Measurements from ENCODE around the gene CCZ1. TPM values are rescaled to one million over a fixed set of nuclear protein-coding genes. Genes with fewer than 3 reads are reported as not detected.
"Not testable (repeated sequence)": the region's sequence is repeated elsewhere in the genome, so short reads cannot be mapped to it uniquely, and the experiment has no call there.

The CCZ1 gene
- total RNA-seq, 1 donor from 2014 or later, result 62.1 TPM

GRCh38 chr7:5867060-5867459 is 31.5 kb upstream of the CCZ1 start:
- H3K4me3 Mint-ChIP-seq (ENCODE audit: unreplicated experiment), result no peak overlapping the region
- H3K36me3 Mint-ChIP-seq (ENCODE audit: low read depth, unreplicated experiment), result no peaks in the 10 kb centered on the region
- TF ChIP-seq CTCF (IDR thresholded peaks at IDR 0.05; ENCODE audit: unreplicated experiment), result no peak
- H3K9me3 Mint-ChIP-seq (ENCODE audit: unreplicated experiment), result no peaks in the 10 kb centered on the region
- H3K4me1 Mint-ChIP-seq (ENCODE audit: unreplicated experiment), result no peaks in the 10 kb centered on the region
- no peaks in the 10 kb centered on the region for H3K27me3 Mint-ChIP-seq (ENCODE audit: unreplicated experiment)
- no peak overlapping the region for H3K27ac Mint-ChIP-seq (ENCODE audit: unreplicated experiment)
- DNase-seq (ENCODE audit: low spot score), result no peak

GRCh38 chr7:5868928-5869341 is 29.6 kb upstream of the CCZ1 start:
- H3K9me3 Mint-ChIP-seq (ENCODE audit: unreplicated experiment); DNase-seq (ENCODE audit: low spot score); H3K36me3 Mint-ChIP-seq (ENCODE audit: low read depth, unreplicated experiment); H3K4me1 Mint-ChIP-seq (ENCODE audit: unreplicated experiment); H3K27ac Mint-ChIP-seq (ENCODE audit: unreplicated experiment); H3K4me3 Mint-ChIP-seq (ENCODE audit: unreplicated experiment); H3K27me3 Mint-ChIP-seq (ENCODE audit: unreplicated experiment): not testable (repeated sequence)

- Mint-ChIP-seq H3K4me3 (ENCODE audit: unreplicated experiment) (no peak overlapping the region), H3K36me3 (ENCODE audit: low read depth, unreplicated experiment) (no peaks in the 10 kb centered on the region), H3K9me3 (ENCODE audit: unreplicated experiment) (no peaks in the 10 kb centered on the region), H3K27me3 (ENCODE audit: unreplicated experiment) (peaks cover under 1% of the 10 kb centered on the region), H3K27ac (ENCODE audit: unreplicated experiment) (no peak overlapping the region), H3K4me1 (ENCODE audit: unreplicated experiment) (no peaks in the 10 kb centered on the region)
- no peak for DNase-seq (ENCODE audit: low spot score)
- no peak for TF ChIP-seq CTCF (IDR thresholded peaks at IDR 0.05; ENCODE audit: unreplicated experiment)
Observed at GRCh38 chr7:5869691-5870090, 28.8 kb upstream of the CCZ1 start.

- DNase-seq (ENCODE audit: low spot score), result no peak
- no peaks in the 10 kb centered on the region for H3K9me3 Mint-ChIP-seq (ENCODE audit: unreplicated experiment)
- no peak overlapping the region for H3K27ac Mint-ChIP-seq (ENCODE audit: unreplicated experiment)
- no peaks in the 10 kb centered on the region for H3K36me3 Mint-ChIP-seq (ENCODE audit: low read depth, unreplicated experiment)
- no peak overlapping the region for H3K4me3 Mint-ChIP-seq (ENCODE audit: unreplicated experiment)
- H3K27me3 Mint-ChIP-seq (ENCODE audit: unreplicated experiment), result peaks cover 1% of the 10 kb centered on the region
- TF ChIP-seq CTCF (IDR thresholded peaks at IDR 0.05; ENCODE audit: unreplicated experiment), result no peak
- no peaks in the 10 kb centered on the region for H3K4me1 Mint-ChIP-seq (ENCODE audit: unreplicated experiment)
Observed at GRCh38 chr7:5870311-5870710, 28.2 kb upstream of the CCZ1 start.

- Mint-ChIP-seq H3K27ac (ENCODE audit: unreplicated experiment) (no peak overlapping the region), H3K4me1 (ENCODE audit: unreplicated experiment) (no peaks in the 10 kb centered on the region), H3K9me3 (ENCODE audit: unreplicated experiment) (no peaks in the 10 kb centered on the region), H3K27me3 (ENCODE audit: unreplicated experiment) (peaks cover 1% of the 10 kb centered on the region), H3K4me3 (ENCODE audit: unreplicated experiment) (no peak overlapping the region), H3K36me3 (ENCODE audit: low read depth, unreplicated experiment) (no peaks in the 10 kb centered on the region)
- no peak for TF ChIP-seq CTCF (IDR thresholded peaks at IDR 0.05; ENCODE audit: unreplicated experiment)
- DNase-seq (ENCODE audit: low spot score), result no peak
Observed at GRCh38 chr7:5872326-5872725, 26.2 kb upstream of the CCZ1 start.

GRCh38 chr7:5879591-5879990 is 18.9 kb upstream of the CCZ1 start:
- not testable (repeated sequence) for H3K27me3 Mint-ChIP-seq (ENCODE audit: unreplicated experiment); H3K4me1 Mint-ChIP-seq (ENCODE audit: unreplicated experiment); DNase-seq (ENCODE audit: low spot score); H3K4me3 Mint-ChIP-seq (ENCODE audit: unreplicated experiment); H3K27ac Mint-ChIP-seq (ENCODE audit: unreplicated experiment); H3K36me3 Mint-ChIP-seq (ENCODE audit: low read depth, unreplicated experiment); H3K9me3 Mint-ChIP-seq (ENCODE audit: unreplicated experiment)

GRCh38 chr7:5880106-5880505 is 18.4 kb upstream of the CCZ1 start:
- not testable (repeated sequence) for H3K27ac Mint-ChIP-seq (ENCODE audit: unreplicated experiment); H3K4me3 Mint-ChIP-seq (ENCODE audit: unreplicated experiment); H3K4me1 Mint-ChIP-seq (ENCODE audit: unreplicated experiment); DNase-seq (ENCODE audit: low spot score); H3K36me3 Mint-ChIP-seq (ENCODE audit: low read depth, unreplicated experiment); H3K27me3 Mint-ChIP-seq (ENCODE audit: unreplicated experiment); H3K9me3 Mint-ChIP-seq (ENCODE audit: unreplicated experiment)

- not testable (repeated sequence) for H3K4me1 Mint-ChIP-seq (ENCODE audit: unreplicated experiment); H3K27me3 Mint-ChIP-seq (ENCODE audit: unreplicated experiment); H3K36me3 Mint-ChIP-seq (ENCODE audit: low read depth, unreplicated experiment); DNase-seq (ENCODE audit: low spot score); H3K27ac Mint-ChIP-seq (ENCODE audit: unreplicated experiment); H3K4me3 Mint-ChIP-seq (ENCODE audit: unreplicated experiment); H3K9me3 Mint-ChIP-seq (ENCODE audit: unreplicated experiment)
Observed at GRCh38 chr7:5884431-5884830, 14.1 kb upstream of the CCZ1 start.

- not testable (repeated sequence) for H3K36me3 Mint-ChIP-seq (ENCODE audit: low read depth, unreplicated experiment); H3K27me3 Mint-ChIP-seq (ENCODE audit: unreplicated experiment); H3K4me3 Mint-ChIP-seq (ENCODE audit: unreplicated experiment); DNase-seq (ENCODE audit: low spot score); H3K27ac Mint-ChIP-seq (ENCODE audit: unreplicated experiment); H3K4me1 Mint-ChIP-seq (ENCODE audit: unreplicated experiment); H3K9me3 Mint-ChIP-seq (ENCODE audit: unreplicated experiment)
Observed at GRCh38 chr7:5888021-5888420, 10.5 kb upstream of the CCZ1 start.
